Measurements from ENCODE around the gene FOXP4. TPM values are rescaled to one million over a fixed set of nuclear protein-coding genes. Genes with fewer than 3 reads are reported as not detected.

The FOXP4 gene
- total and polyA plus RNA-seq, 2 of the 13 experiments (the other 11 are each of a cell fraction or from before 2014, with no cell fraction given) = 11.0 to 12.4 TPM

DNA sequence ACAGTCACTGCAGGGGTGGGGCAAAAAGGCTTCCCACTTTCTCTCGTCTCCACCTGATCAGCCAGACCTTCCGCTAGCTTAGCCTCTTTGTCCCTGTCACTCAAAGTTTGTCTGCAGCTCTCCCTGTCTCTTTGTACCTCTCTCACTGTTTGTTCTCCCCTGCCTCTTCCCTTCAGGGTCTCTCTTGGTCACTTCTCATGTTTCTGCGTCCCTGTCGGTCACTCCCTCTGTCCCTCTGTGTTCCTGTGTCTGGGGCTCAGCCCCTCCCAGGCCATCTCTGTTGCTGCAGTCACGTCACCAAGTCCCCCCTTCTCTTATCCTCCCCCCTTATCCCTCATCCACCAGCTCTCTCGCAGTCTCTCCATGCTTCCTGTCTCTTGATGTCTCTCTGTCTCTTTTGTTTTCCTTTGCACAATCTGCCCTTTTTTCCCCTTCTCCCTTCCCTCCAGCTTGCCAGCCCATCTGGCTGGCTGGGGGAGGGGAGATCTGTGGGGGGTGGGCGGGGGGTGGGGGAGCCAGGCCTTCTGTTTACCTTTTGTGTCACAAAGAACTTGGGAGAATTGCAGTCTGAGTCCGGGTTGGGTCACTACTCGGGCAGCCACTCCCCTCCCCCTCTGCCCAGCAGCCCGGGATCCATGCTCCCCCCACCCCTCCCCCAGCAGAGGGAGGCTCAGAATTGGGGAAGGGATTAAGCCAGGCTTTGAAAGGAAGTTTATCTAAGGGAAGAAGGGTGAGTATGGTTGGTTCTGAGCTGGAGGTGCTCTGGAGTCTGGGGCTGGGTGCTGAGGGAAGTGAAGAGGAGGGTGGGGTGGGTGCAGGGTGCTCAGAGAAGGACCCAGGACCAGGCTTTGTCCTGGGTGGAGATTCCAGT lies 32.3 kb downstream of the FOXP4 start (continued):
- TF ChIP-seq ZNF276 (CRISPR knock-in tag; IDR thresholded peaks at IDR 0.05; ENCODE audit: low read depth) (no peak), ZNF24 (IDR thresholded peaks at IDR 0.05) (no peak), ZNF619 (CRISPR knock-in tag; IDR thresholded peaks at IDR 0.05) (no peak), CEBPB (IDR thresholded peaks at IDR 0.05; ENCODE audit: borderline replicate concordance, low read depth, low read length) (peak; percentile 76), CERS6 (CRISPR knock-in tag; IDR thresholded peaks at IDR 0.05) (no peak), SP1 (IDR thresholded peaks at IDR 0.05) (no peak), SP1 (CRISPR knock-in tag; IDR thresholded peaks at IDR 0.05) (peak; percentile 44; the same call in 1 of the 2 replicates), PBX3 (CRISPR knock-in tag; IDR thresholded peaks at IDR 0.05; ENCODE audit: borderline replicate concordance) (no peak), MLXIP (CRISPR knock-in tag; IDR thresholded peaks at IDR 0.05; ENCODE audit: borderline replicate concordance) (no peak), MIER3 (CRISPR knock-in tag; IDR thresholded peaks at IDR 0.05; ENCODE audit: borderline replicate concordance) (peak; percentile 88; the same call in 1 of the 2 replicates), ZFP62 (CRISPR knock-in tag; IDR thresholded peaks at IDR 0.05) (no peak), HMG20A (CRISPR knock-in tag; IDR thresholded peaks at IDR 0.05; ENCODE audit: borderline replicate concordance) (peak; percentile 64; the same call in 1 of the 2 replicates), NFE2L2 (IDR thresholded peaks at IDR 0.05; ENCODE audit: low read length) (no peak), U2AF1 (optimal IDR thresholded peaks at IDR 0.05; ENCODE audit: low read depth, low read length) (no peak), ZNF674 (CRISPR knock-in tag; IDR thresholded peaks at IDR 0.05; ENCODE audit: low read depth) (no peak), MEIS1 (CRISPR knock-in tag; IDR thresholded peaks at IDR 0.05; ENCODE audit: borderline replicate concordance) (peak; percentile 84)
- TF ChIP-seq, protein P1, sequence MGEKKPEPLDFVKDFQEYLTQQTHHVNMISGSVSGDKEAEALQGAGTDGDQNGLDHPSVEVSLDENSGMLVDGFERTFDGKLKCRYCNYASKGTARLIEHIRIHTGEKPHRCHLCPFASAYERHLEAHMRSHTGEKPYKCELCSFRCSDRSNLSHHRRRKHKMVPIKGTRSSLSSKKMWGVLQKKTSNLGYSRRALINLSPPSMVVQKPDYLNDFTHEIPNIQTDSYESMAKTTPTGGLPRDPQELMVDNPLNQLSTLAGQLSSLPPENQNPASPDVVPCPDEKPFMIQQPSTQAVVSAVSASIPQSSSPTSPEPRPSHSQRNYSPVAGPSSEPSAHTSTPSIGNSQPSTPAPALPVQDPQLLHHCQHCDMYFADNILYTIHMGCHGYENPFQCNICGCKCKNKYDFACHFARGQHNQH (CRISPR knock-in tag; IDR thresholded peaks at IDR 0.05) = peak; percentile 95
- TF ChIP-seq, protein P2, sequence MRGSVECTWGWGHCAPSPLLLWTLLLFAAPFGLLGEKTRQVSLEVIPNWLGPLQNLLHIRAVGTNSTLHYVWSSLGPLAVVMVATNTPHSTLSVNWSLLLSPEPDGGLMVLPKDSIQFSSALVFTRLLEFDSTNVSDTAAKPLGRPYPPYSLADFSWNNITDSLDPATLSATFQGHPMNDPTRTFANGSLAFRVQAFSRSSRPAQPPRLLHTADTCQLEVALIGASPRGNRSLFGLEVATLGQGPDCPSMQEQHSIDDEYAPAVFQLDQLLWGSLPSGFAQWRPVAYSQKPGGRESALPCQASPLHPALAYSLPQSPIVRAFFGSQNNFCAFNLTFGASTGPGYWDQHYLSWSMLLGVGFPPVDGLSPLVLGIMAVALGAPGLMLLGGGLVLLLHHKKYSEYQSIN (CRISPR knock-in tag; IDR thresholded peaks at IDR 0.05; ENCODE audit: borderline replicate concordance) = no peak
- TF ChIP-seq, protein P3, sequence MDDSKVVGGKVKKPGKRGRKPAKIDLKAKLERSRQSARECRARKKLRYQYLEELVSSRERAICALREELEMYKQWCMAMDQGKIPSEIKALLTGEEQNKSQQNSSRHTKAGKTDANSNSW (CRISPR knock-in tag; IDR thresholded peaks at IDR 0.05; ENCODE audit: borderline replicate concordance) = no peak

Measured in HepG2 (cell line).